ENCODE data around the gene EGFLAM. TPM values are rescaled to one million over a fixed set of nuclear protein-coding genes. Genes with fewer than 3 reads are reported as not detected.

The EGFLAM gene
- total and polyA plus RNA-seq, 3 donors from 2014 or later: 12.0 to 38.8 (median 15.2) TPM

DNA sequence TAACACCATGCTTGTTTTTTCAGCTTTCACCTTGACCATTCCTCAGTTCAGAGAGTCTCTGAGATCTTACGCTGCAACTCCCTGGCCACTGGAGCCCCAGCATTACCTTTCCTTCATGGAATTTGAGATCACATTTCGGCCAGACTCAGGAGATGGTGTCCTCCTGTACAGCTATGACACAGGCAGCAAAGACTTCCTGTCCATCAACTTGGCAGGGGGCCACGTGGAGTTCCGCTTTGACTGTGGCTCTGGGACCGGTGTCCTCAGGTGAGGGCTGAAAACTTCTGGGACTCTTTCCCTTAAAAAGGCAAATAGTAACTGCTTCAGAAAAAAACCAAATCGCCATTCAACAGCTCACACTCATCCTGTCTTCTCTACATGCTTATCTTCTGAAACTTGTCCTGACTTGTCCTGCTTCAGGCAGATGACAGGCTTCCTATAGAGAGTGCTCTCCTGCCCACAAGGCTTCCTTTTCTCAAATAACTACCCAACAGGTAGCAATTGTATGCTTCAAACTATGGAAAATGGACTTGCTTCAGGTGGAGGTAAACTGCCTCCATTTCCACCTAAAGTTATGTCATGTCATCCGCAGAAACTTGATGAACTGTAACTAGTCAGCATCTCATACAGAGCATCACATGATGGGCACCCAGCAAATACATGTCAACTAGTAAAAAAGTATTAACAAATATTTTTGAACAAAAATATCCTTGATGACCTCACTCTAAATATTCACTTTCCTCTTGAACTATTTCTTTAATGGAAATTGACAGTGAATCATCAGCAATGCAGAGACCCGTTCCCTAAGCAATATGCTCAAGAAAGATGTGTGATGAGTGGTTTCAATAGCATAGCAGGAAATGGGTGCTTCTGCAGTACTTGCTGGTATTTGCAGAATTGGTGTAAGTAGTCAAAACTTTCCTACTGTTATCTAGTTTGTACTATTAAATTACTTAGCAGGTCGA, 168.9 kb downstream of the EGFLAM start:
- intact Hi-C loops (cut with DNase I; ENCODE audit: low total_unique reads): no loop called here
- Histone ChIP-seq H3K4me1 (no peaks in the 10 kb centered on the region), H3K9me3 (no peaks in the 10 kb centered on the region), H3K27ac (no peak overlapping the region), H3K4me3 (no peak overlapping the region), H3K27me3 (no peaks in the 10 kb centered on the region), H3K36me3 (ENCODE audit: low read depth, missing control alignments) (no peaks in the 10 kb centered on the region)
- TF ChIP-seq CTCF (IDR thresholded peaks at IDR 0.05): no peak
- no peak for TF ChIP-seq POLR2A (IDR thresholded peaks at IDR 0.05)
- no peak for DNase-seq
- WGBS, 2 donors: 87 to 93% methylated on average over 9 of the region's 9 CpGs

GRCh38 chr5:38431242-38431853, 173.0 kb downstream of the EGFLAM start:
- H3K36me3 ChIP-seq (ENCODE audit: low read depth, missing control alignments): no peaks in the 10 kb centered on the region
- intact Hi-C loops (cut with DNase I; ENCODE audit: low total_unique reads): no loop called here
- no peak overlapping the region for H3K27ac ChIP-seq
- H3K27me3 ChIP-seq: no peaks in the 10 kb centered on the region
- WGBS, 2 donors: 97 to 100% methylated on average over 1 of the region's 1 CpG
- H3K4me3 ChIP-seq: no peak overlapping the region
- H3K9me3 ChIP-seq: no peaks in the 10 kb centered on the region
- no peak for DNase-seq
- no peak for TF ChIP-seq CTCF (IDR thresholded peaks at IDR 0.05)
- no peak for TF ChIP-seq POLR2A (IDR thresholded peaks at IDR 0.05)
- H3K4me1 ChIP-seq: peaks cover 12% of the 10 kb centered on the region

DNA sequence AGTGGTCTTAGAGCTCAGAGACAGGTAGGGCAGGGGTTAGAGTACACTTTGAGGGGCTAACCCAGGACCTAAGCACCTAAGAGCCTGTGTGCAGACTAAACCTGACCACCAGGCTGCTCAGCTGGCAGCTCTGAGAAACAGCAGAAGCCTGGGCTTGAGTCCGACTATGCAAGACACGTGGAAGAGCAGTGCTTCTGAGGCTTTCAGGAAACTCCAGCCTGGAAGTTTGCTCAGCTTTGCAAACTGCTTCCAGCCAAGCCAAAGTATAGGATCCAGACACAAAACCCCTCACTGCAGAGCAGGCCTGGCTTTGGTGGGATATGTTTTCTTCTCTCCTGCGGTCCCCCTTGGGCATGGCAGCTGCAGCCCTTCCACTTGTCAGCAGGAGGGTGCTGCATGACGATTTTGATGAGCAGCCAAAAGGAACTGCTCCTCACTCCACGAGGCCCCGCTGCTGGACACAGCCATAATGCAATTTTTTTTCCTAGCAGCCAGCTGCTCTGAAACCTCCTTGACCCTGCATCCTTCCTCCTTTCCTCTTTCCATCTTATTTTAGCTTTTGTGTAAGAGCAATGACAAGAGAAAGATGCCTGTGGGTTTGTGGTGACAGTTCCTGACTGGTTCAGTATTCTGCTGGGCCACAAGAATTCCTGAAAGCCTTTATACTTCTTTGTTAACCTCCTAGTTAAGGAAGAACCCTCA, 175.0 kb downstream of the EGFLAM start:
- TF ChIP-seq POLR2A (IDR thresholded peaks at IDR 0.05): no peak
- TF ChIP-seq CTCF (IDR thresholded peaks at IDR 0.05): no peak
- intact Hi-C loops (cut with DNase I; ENCODE audit: low total_unique reads): no loop called here
- WGBS, 2 donors: 32 to 37% methylated on average over 6 of the region's 6 CpGs

GRCh38 chr5:38434966-38435705, 176.8 kb downstream of the EGFLAM start:
- H3K9me3 ChIP-seq: no peaks in the 10 kb centered on the region

More for the DNA sequence above, 175.0 kb downstream of the EGFLAM start:
- peaks cover 12% of the 10 kb centered on the region for H3K4me1 ChIP-seq
- H3K27me3 ChIP-seq: no peaks in the 10 kb centered on the region
- no peaks in the 10 kb centered on the region for H3K9me3 ChIP-seq
- no peak overlapping the region for H3K27ac ChIP-seq
- peak; percentile 42 for DNase-seq
- H3K36me3 ChIP-seq (ENCODE audit: low read depth, missing control alignments): no peaks in the 10 kb centered on the region
- no peak overlapping the region for H3K4me3 ChIP-seq

More at GRCh38 chr5:38434966-38435705, 176.8 kb downstream of the EGFLAM start:
- peaks cover 12% of the 10 kb centered on the region for H3K4me1 ChIP-seq
- no peak for TF ChIP-seq CTCF (IDR thresholded peaks at IDR 0.05)
- TF ChIP-seq POLR2A (IDR thresholded peaks at IDR 0.05): no peak
- H3K4me3 ChIP-seq: no peak overlapping the region
- intact Hi-C loops (cut with DNase I; ENCODE audit: low total_unique reads): no loop called here
- no peaks in the 10 kb centered on the region for H3K27me3 ChIP-seq
- no peak for DNase-seq
- H3K27ac ChIP-seq: no peak overlapping the region
- WGBS, 2 donors: 77 to 78% methylated on average over 7 of the region's 7 CpGs
- no peaks in the 10 kb centered on the region for H3K36me3 ChIP-seq (ENCODE audit: low read depth, missing control alignments)

Data from testis (tissue), 3 donors.